ENCODE results near the gene SIK3. TPM values are rescaled to one million over a fixed set of nuclear protein-coding genes. Genes with fewer than 3 reads are reported as not detected.

SIK3 gene
- polyA plus RNA-seq, 1 experiment: 7.3 TPM

GRCh38 chr11:117128289-117128688 is 30.1 kb upstream of the SIK3 start:
- no peak for DNase-seq (ENCODE audit: low read depth)
- Histone ChIP-seq H3K27me3 (ENCODE audit: control insufficient read depth, insufficient read depth, low read length) (peaks cover 5% of the 10 kb centered on the region), H3K36me3 (ENCODE audit: control insufficient read depth, insufficient read depth, low read length) (no peaks in the 10 kb centered on the region), H3K4me3 (ENCODE audit: low read depth, low read length) (no peak overlapping the region)
- ChIA-PET CTCF (interaction anchor here (1.2 kb wide), 1 partner anchor 22 kb away, joined by 3 read pairs; no protein-coding TSS in a partner anchor), POLR2A (no interaction called here)
- no peak for TF ChIP-seq CTCF (IDR thresholded peaks at IDR 0.05; ENCODE audit: insufficient read depth, low read depth, low read length)

- TF ChIP-seq CTCF (IDR thresholded peaks at IDR 0.05; ENCODE audit: insufficient read depth, low read depth, low read length): no peak
- POLR2A ChIA-PET: interaction anchor here (0.6 kb wide), 1 partner anchor 63 kb away, joined by 3 read pairs; no protein-coding TSS in a partner anchor
- CTCF ChIA-PET: interaction anchor here (1.2 to 1.3 kb wide), 2 partner anchors 21 to 95 kb away, joined by 3 read pairs; no protein-coding TSS in a partner anchor
- H3K36me3 ChIP-seq (ENCODE audit: control insufficient read depth, insufficient read depth, low read length): no peaks in the 10 kb centered on the region
- H3K27me3 ChIP-seq (ENCODE audit: control insufficient read depth, insufficient read depth, low read length): peaks cover 5% of the 10 kb centered on the region
- DNase-seq (ENCODE audit: low read depth): no peak
- H3K4me3 ChIP-seq (ENCODE audit: low read depth, low read length): no peak overlapping the region
These were observed 29.1 kb upstream of the SIK3 start for GRCh38 chr11:117127171-117127901.

- POLR2A ChIA-PET: no interaction called here
- no peak for TF ChIP-seq CTCF (IDR thresholded peaks at IDR 0.05; ENCODE audit: insufficient read depth, low read depth, low read length)
- no peak for DNase-seq (ENCODE audit: low read depth)
- Histone ChIP-seq H3K4me3 (ENCODE audit: low read depth, low read length) (no peak overlapping the region), H3K36me3 (ENCODE audit: control insufficient read depth, insufficient read depth, low read length) (no peaks in the 10 kb centered on the region), H3K27me3 (ENCODE audit: control insufficient read depth, insufficient read depth, low read length) (peaks cover 5% of the 10 kb centered on the region)
- CTCF ChIA-PET: interaction anchor here (1.3 to 1.5 kb wide), 2 partner anchors 96 to 98 kb away, joined by 3 read pairs; no protein-coding TSS in a partner anchor
These were observed 28.2 kb upstream of the SIK3 start for GRCh38 chr11:117126223-117126965.

GRCh38 chr11:117122556-117122955 is 24.3 kb upstream of the SIK3 start:
- TF ChIP-seq CTCF (IDR thresholded peaks at IDR 0.05; ENCODE audit: insufficient read depth, low read depth, low read length): no peak
- no peak overlapping the region for H3K4me3 ChIP-seq (ENCODE audit: low read depth, low read length)
- H3K27me3 ChIP-seq (ENCODE audit: control insufficient read depth, insufficient read depth, low read length): peaks cover 5% of the 10 kb centered on the region
- CTCF ChIA-PET: interaction anchor here (0.6 to 2.2 kb wide), 6 partner anchors 11 to 50 kb away, joined by 3 to 13 read pairs (median 3); partner anchors contain the start of genes PAFAH1B2 and SIK3
- no peaks in the 10 kb centered on the region for H3K36me3 ChIP-seq (ENCODE audit: control insufficient read depth, insufficient read depth, low read length)
- POLR2A ChIA-PET: no interaction called here
- DNase-seq (ENCODE audit: low read depth): no peak

- no peaks in the 10 kb centered on the region for H3K36me3 ChIP-seq (ENCODE audit: control insufficient read depth, insufficient read depth, low read length)
- no peak for DNase-seq (ENCODE audit: low read depth)
- no peak overlapping the region for H3K4me3 ChIP-seq (ENCODE audit: low read depth, low read length)
- H3K27me3 ChIP-seq (ENCODE audit: control insufficient read depth, insufficient read depth, low read length): 0 out of 2 replicates have a peak, but pooled peaks cover 2% of the 10 kb centered on the region
- ChIA-PET POLR2A (no interaction called here), CTCF (interaction anchor here (1.1 kb wide), 1 partner anchor 111 kb away, joined by 3 read pairs; the partner anchor contains the start of genes PCSK7 and RNF214)
- TF ChIP-seq CTCF (IDR thresholded peaks at IDR 0.05; ENCODE audit: insufficient read depth, low read depth, low read length): no peak
These were observed 22.9 kb upstream of the SIK3 start for GRCh38 chr11:117121176-117121575.

Measured in BJ (cell line).